Panc1 (cell line): ENCODE results near the gene SMIM11.
"Not testable (repeated sequence)": the region's sequence is repeated elsewhere in the genome, so short reads cannot be mapped to it uniquely, and the experiment has no call there.

Experiments used
- CTCF ChIP-seq: fragments of 450-650 bp; IDR thresholded peaks from 2 replicates; pipeline ENCODE4 v1.5.1; 2017; ENCODE audit warnings: mild to moderate bottlenecking
- POLR2AphosphoS5 ChIP-seq: IDR thresholded peaks from 2 replicates; pipeline ENCODE4 v1.6.1; 2012; ENCODE audit warnings: mild to moderate bottlenecking, low read depth, low read length, moderate library complexity

- TF ChIP-seq CTCF, POLR2AphosphoS5: not testable (repeated sequence)
These were observed 25.2 kb downstream of the SMIM11 start for GRCh38 chr21:34400522-34400921.
